ENCODE data around the gene COL11A2. TPM values are rescaled to one million over a fixed set of nuclear protein-coding genes. Genes with fewer than 3 reads are reported as not detected.
"Not testable (repeated sequence)": the region's sequence is repeated elsewhere in the genome, so short reads cannot be mapped to it uniquely, and the experiment has no call there.

The COL11A2 gene
- 1 to 10 TPM in 1 of 2 experiments, under 1 TPM in 1; 0.69 to 1.0 TPM for total RNA-seq

DNA sequence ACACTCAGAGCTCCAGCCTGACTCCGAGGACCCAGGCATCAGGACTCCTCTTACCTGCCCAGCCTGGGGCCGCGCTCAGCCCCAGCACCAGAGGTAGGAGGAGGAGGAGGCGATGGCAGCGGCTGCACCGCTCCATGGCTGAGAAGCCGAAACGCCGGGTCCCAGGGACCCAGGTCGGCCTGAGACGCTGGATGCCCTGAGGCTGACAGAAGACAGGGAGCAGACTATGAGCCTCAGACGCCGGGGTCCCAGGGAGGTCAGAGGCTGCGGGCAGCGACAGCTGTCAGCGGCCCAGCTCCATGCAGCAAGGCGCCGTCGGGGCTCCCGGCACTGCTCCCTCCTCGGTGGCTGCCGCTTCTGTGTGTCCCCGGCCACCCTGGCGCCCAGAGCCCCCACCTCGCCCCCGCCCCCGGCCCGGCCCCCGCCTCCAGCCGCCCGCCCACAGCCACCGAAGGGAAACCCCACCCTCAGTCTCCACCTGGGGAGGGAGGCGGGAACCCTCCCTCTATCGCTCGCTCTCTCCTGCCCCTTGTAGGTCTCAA, at the start of gene COL11A2:
Gene COL11A2, minus strand, starts transcription at position 363 of the 542 bp plus-strand sequence. Its CDS starts 227 bp downstream, at position 136.
- Mint-ChIP-seq H3K27me3 (peaks cover 22% of the 10 kb centered on the region), H3K9me3 (no peaks in the 10 kb centered on the region), H3K27ac (no peak within 1 kb of the TSS), H3K36me3 (peaks cover 26% of the 10 kb centered on the region), H3K4me1 (ENCODE audit: low read depth) (peaks cover 21% of the 10 kb centered on the region), H3K4me3 (peak within 1 kb of the TSS; percentile 45)
- CTCF ChIA-PET = no interaction called here
- POLR2A ChIA-PET = no interaction called here
- intact Hi-C loops (cut with micrococcal nuclease) = no loop called here
- DNase-seq = no peak

DNA sequence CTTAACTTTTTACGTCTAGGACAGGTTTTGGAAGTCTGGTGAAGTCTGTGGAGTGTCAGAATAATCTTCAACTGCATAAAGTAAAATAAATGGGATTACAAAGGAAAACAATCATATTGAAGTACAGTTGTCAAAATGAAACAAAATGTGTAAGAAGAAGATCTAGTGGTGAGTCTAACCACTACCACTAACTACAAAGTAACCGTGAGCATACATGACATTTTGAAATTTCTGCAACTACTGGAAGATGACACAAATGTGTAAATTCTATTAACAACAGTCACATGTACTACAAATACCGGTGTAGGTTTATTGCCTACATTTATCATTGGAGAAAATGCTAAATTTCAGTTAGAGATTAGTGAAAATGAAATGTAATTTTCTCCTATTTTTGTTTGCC, 49.7 kb upstream of the COL11A2 start:
- POLR2A ChIA-PET = no interaction called here
- DNase-seq = no peak
- CTCF ChIA-PET = interaction anchor here (1.7 kb wide), 1 partner anchor 81 kb away, joined by 5 read pairs; no protein-coding TSS in a partner anchor
- peaks cover 7% of the 10 kb centered on the region for H3K27me3 Mint-ChIP-seq
- H3K9me3 Mint-ChIP-seq = no peaks in the 10 kb centered on the region
- peak overlapping the region; percentile 1 for H3K27ac Mint-ChIP-seq
- intact Hi-C loops (cut with micrococcal nuclease) = loop anchor here (1.0 kb wide), 1 partner anchor 37 kb away; no protein-coding TSS in a partner anchor
- H3K4me1 Mint-ChIP-seq (ENCODE audit: low read depth) = peaks cover 9% of the 10 kb centered on the region
- no peak overlapping the region for H3K4me3 Mint-ChIP-seq
- H3K36me3 Mint-ChIP-seq = no peaks in the 10 kb centered on the region

DNA sequence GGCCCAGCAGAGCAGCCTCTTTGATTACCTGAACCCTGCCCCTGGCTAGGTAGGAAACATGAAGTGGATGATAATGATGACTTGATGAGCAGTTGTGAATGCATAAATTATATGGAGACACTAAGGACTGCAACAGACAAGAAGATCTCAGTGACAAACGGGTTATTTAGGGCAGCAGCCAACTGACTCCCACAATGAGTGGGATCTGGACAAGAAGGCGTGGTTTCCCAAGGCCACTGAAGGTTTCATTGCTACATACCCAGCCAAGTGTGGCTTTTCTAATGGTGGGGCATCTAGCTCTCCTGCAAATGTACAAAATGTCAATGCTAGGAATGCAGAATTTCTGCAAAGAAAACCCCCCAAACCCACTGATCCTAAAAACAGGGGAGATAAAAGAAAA, 45.5 kb upstream of the COL11A2 start:
- intact Hi-C loops (cut with micrococcal nuclease) = no loop called here
- H3K36me3 Mint-ChIP-seq = no peaks in the 10 kb centered on the region
- DNase-seq = no peak
- ChIA-PET POLR2A (no interaction called here), CTCF (interaction anchor here (0.6 kb wide), 1 partner anchor 113 kb away, joined by 3 read pairs; no protein-coding TSS in a partner anchor)
- H3K27me3 Mint-ChIP-seq = peaks cover 18% of the 10 kb centered on the region
- H3K9me3 Mint-ChIP-seq = no peaks in the 10 kb centered on the region
- no peak overlapping the region for H3K27ac Mint-ChIP-seq
- peaks cover 9% of the 10 kb centered on the region for H3K4me1 Mint-ChIP-seq (ENCODE audit: low read depth)
- H3K4me3 Mint-ChIP-seq = no peak overlapping the region

DNA sequence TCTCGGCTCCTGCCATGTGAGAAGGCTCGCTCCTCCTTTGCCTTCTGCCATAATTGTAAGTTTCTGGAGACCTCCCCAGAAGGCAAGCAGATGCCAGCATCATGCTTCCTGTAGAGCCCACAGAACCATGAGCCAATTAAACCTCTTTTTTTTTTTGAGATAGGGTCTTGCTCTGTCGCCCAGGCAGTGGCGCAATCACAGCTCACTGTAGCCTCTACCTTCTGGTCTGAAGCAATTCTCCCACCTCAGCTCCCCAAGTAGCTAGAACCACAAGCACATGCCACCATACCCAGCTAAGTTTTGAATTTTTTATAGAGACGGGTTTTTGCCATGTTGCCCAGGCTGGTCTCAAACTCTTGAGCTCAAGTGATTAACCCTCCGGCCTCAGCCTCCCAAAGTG, 44.6 kb upstream of the COL11A2 start:
- Mint-ChIP-seq H3K9me3 (no peaks in the 10 kb centered on the region), H3K27me3 (peaks cover 20% of the 10 kb centered on the region), H3K4me3 (no peak overlapping the region), H3K27ac (no peak overlapping the region), H3K4me1 (ENCODE audit: low read depth) (peaks cover 3% of the 10 kb centered on the region), H3K36me3 (no peaks in the 10 kb centered on the region)
- intact Hi-C loops (cut with micrococcal nuclease) = no loop called here
- POLR2A ChIA-PET = no interaction called here
- DNase-seq = no peak
- CTCF ChIA-PET = interaction anchor here (1.9 kb wide), 1 partner anchor 12 kb away, joined by 6 read pairs; no protein-coding TSS in a partner anchor

DNA sequence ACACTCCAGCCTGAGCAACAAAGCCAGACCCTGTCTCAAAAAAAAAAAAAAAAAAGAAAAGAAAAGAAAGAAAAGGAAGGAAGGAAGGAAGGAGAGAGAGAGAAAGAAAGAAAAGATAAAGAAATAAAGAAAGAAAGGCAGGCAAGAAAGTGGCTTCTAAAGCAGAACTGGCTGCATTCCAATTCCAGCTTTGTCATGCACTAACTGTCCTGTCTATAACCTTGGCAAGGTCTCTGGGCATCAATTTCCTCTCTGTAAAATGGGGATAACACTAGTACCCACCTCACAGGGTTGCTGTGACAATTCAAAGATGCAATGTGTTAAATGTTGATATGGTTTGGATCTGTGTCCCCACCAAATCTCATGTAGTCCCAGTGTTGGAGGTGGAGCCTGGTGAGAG, 44.1 kb upstream of the COL11A2 start:
- intact Hi-C loops (cut with micrococcal nuclease) = no loop called here
- no peak for DNase-seq

DNA sequence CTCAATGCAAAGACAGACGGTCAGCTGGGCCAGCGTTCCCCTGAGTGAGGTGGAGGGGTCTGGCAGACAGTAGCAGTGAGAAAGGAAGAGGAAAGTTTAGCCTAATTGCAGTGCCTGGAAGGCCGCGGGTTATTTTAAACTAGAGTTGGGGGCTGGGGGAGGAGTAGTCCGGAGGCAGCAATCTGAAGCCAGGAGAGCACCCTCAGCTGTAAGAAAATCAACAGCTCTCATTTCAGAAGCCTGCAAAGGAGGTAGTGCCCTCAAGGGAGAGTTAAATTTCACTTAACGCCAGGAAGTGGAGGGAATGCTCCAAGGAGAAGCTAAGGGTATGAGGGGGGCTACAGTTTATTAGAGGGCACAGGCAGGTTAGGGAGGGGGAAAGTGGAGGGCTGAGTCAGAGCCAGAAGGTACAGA, 43.0 kb upstream of the COL11A2 start:
- POLR2A ChIA-PET = no interaction called here
- no peaks in the 10 kb centered on the region for H3K9me3 Mint-ChIP-seq

More for the DNA sequence above, 44.1 kb upstream of the COL11A2 start:
- no peaks in the 10 kb centered on the region for H3K36me3 Mint-ChIP-seq
- H3K27me3 Mint-ChIP-seq = peaks cover 23% of the 10 kb centered on the region
- no peak overlapping the region for H3K4me3 Mint-ChIP-seq
- ChIA-PET CTCF (interaction anchor here (1.9 kb wide), 1 partner anchor 12 kb away, joined by 6 read pairs; no protein-coding TSS in a partner anchor), POLR2A (no interaction called here)
- no peak overlapping the region for H3K27ac Mint-ChIP-seq
- H3K9me3 Mint-ChIP-seq = no peaks in the 10 kb centered on the region
- no peaks in the 10 kb centered on the region for H3K4me1 Mint-ChIP-seq (ENCODE audit: low read depth)

DNA sequence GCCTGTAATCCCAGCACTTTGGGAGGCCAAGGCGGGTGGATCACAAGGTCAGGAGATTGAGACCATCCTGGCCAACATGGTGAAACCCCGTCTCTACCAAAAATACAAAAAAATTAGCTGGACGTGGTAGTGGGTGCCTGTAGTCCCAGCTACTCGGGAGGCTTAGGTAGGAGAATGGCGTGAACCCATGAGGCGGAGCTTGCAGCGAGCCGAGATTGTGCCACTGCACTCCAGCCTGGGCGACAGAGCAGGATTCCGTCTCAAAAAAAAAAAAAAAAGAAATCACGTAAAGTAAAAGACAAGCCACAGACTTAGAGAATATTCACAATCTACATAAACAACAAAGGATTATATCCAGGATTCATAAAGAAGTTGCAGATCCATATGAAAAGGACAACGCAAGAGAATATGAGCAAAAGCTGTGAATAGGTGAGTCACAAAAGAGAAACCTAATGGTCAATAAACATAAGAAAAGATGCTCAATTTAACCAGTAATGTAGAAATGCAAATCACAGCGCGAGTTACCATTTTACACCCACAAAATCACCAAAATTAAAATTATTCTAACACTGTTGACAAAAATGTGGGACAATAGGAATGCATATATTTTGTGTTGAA, 34.3 kb upstream of the COL11A2 start:
- DNase-seq; H3K4me3 Mint-ChIP-seq; H3K27ac Mint-ChIP-seq; H3K36me3 Mint-ChIP-seq; POLR2A ChIA-PET; H3K4me1 Mint-ChIP-seq (ENCODE audit: low read depth); intact Hi-C loops (cut with micrococcal nuclease); H3K9me3 Mint-ChIP-seq: not testable (repeated sequence)
- H3K27me3 Mint-ChIP-seq = peaks cover 32% of the 10 kb centered on the region
- CTCF ChIA-PET = interaction anchor here (2.3 to 2.5 kb wide), 2 partner anchors 22 kb away, joined by 7 to 8 read pairs; no protein-coding TSS in a partner anchor

More for the DNA sequence above, 43.0 kb upstream of the COL11A2 start:
- Mint-ChIP-seq H3K4me3 (no peak overlapping the region), H3K36me3 (no peaks in the 10 kb centered on the region), H3K27ac (no peak overlapping the region), H3K4me1 (ENCODE audit: low read depth) (no peaks in the 10 kb centered on the region), H3K27me3 (peaks cover 23% of the 10 kb centered on the region)
- CTCF ChIA-PET = interaction anchor here (1.9 kb wide), 1 partner anchor 13 kb away, joined by 6 read pairs; no protein-coding TSS in a partner anchor
- DNase-seq = no peak
- intact Hi-C loops (cut with micrococcal nuclease) = no loop called here

DNA sequence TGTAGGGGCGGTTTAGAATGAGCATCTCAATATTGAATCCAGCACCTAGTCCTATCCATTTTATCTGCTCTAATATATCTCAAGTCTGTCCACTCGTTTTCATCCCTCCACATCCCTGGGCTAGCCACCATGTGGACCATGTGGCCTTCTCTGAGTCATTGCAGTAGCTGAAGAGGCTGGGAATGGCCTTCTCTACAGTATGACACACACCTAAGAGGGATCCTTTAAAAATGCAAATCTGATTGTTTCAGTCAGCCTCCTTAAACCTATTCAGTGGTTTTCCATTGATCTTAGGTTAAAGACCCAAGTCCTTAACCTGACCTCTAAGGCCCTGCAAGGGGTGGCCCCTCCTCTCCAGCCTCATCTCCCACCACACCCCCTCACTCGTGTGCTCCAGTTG, 25.4 kb upstream of the COL11A2 start:
- peaks cover under 1% of the 10 kb centered on the region for H3K36me3 Mint-ChIP-seq
- H3K27ac Mint-ChIP-seq = no peak overlapping the region
- ChIA-PET CTCF (no interaction called here), POLR2A (no interaction called here)
- H3K9me3 Mint-ChIP-seq = no peaks in the 10 kb centered on the region
- H3K4me1 Mint-ChIP-seq (ENCODE audit: low read depth) = peaks cover 15% of the 10 kb centered on the region
- DNase-seq = no peak
- no peak overlapping the region for H3K4me3 Mint-ChIP-seq
- H3K27me3 Mint-ChIP-seq = peaks cover 39% of the 10 kb centered on the region
- intact Hi-C loops (cut with micrococcal nuclease) = no loop called here

DNA sequence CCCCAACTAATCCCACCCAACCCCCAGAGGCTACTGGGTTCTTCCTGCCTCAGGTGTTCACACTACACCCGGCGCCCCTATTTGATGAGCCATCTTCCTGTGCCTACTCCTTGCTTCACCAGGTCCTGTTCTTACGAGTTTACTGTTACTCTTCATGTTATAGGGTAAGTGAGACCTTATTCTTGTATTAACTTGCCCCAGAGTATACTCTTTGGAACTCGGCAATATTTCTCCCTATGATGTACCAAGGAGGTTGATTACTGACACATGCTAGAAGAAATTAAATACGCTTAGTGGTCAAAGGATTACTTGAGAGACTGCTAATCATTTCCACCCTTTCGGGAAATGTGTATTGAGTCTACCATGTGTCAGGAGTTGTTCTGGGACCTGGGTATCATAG, 25.0 kb upstream of the COL11A2 start:
- intact Hi-C loops (cut with micrococcal nuclease) = no loop called here
- peaks cover 4% of the 10 kb centered on the region for H3K36me3 Mint-ChIP-seq
- no peaks in the 10 kb centered on the region for H3K9me3 Mint-ChIP-seq
- H3K4me3 Mint-ChIP-seq = no peak overlapping the region
- DNase-seq = peak; percentile 4
- H3K4me1 Mint-ChIP-seq (ENCODE audit: low read depth) = peaks cover 18% of the 10 kb centered on the region
- ChIA-PET POLR2A (no interaction called here), CTCF (no interaction called here)
- H3K27me3 Mint-ChIP-seq = peaks cover 38% of the 10 kb centered on the region
- H3K27ac Mint-ChIP-seq = no peak overlapping the region

DNA sequence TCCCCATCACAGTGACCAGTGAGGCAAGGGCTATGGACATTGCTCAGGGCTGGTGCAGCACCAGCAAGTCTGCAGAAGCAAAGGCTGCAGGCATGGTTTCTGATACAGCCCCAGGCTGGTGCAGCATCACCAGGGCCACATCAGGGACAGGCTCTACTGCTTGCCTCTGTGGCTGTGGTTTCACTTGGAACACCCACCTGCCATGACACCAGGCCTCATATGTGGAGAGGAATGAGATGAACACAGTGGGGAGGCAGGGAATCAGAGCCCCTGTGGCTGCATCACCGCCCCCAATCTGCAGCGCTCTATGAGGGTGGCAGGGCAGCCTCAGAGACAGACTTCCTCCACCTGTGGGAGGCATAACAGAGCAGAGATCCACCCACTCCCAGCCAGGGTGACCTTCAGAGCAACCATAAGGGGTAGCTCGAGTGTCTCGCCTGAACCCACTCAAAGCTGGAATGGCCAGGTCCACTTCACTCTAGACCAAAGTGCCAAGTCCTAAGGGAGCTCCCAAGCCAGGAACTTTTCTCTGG, 23.9 kb upstream of the COL11A2 start:
- no peak overlapping the region for H3K27ac Mint-ChIP-seq
- POLR2A ChIA-PET = no interaction called here
- peak; percentile 9 for DNase-seq
- peaks cover 34% of the 10 kb centered on the region for H3K27me3 Mint-ChIP-seq
- H3K9me3 Mint-ChIP-seq = no peaks in the 10 kb centered on the region
- CTCF ChIA-PET = no interaction called here
- no peak overlapping the region for H3K4me3 Mint-ChIP-seq
- peaks cover 10% of the 10 kb centered on the region for H3K36me3 Mint-ChIP-seq
- intact Hi-C loops (cut with micrococcal nuclease) = no loop called here
- peaks cover 18% of the 10 kb centered on the region for H3K4me1 Mint-ChIP-seq (ENCODE audit: low read depth)

DNA sequence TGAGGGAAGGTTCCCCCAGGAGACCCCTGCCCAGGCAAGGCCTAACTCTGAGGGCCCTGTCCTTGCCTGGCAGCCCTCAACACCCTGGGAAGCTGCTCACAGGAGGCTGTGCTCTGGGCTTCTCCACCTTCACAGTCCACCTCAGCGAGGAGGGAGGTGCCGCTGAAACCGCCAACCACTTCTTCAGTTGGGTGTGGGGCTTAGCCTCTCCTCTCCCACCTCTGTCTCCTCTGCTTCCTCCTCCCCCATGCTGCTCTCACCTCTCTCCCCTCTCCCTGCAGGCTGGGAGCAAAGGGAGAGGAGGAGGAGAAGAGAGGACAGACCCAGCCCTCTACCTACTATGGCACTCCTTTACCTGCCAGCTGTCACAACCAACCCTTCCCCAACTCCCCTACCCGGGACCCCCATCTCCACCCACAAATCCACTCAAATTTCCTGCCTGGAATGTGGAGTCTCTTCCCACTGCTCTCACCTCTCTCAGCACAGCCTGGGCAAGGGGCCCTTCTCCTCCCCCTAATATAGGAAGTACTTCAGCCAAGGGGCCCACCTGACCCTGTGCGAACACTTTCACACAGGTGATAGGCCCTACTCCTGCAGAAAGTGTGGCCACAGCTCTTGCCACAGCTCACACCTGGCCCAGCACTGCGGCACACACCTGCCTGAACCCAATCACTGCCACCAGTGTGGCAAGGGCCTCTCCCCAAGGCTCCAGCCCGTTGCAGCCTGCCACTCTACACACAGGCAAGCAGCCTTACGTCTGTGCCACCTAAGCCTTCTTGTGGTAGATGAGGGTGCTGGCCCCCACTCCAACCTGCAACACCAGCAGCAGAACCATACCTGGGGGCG, 23.2 kb upstream of the COL11A2 start:
- no peaks in the 10 kb centered on the region for H3K9me3 Mint-ChIP-seq
- CTCF ChIA-PET = interaction anchor here (0.6 kb wide), 1 partner anchor 89 kb away, joined by 3 read pairs; no protein-coding TSS in a partner anchor
- peaks cover 18% of the 10 kb centered on the region for H3K4me1 Mint-ChIP-seq (ENCODE audit: low read depth)
- intact Hi-C loops (cut with micrococcal nuclease) = no loop called here
- peaks cover 13% of the 10 kb centered on the region for H3K36me3 Mint-ChIP-seq
- no peak overlapping the region for H3K27ac Mint-ChIP-seq
- peaks cover 33% of the 10 kb centered on the region for H3K27me3 Mint-ChIP-seq
- DNase-seq = peak; percentile 5
- H3K4me3 Mint-ChIP-seq = no peak overlapping the region
- POLR2A ChIA-PET = no interaction called here

DNA sequence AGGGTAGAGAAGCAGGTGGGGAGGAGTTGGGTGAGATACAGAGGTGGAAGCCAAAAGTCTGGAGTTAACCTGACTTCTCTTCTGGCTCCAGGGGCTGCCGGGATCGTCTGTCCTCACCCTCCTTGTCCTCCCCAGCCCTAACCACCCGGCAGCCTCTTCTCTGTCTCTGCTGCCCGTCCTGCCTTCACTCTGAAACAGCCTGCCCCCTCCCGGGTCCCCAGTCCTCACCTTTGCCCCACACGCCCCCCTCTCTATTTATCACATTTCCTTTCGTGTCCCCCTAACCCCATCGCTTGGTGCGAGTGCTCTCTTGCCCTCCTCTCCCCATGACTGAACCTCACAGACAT, 21.7 kb upstream of the COL11A2 start:
- no peak overlapping the region for H3K27ac Mint-ChIP-seq
- ChIA-PET CTCF (no interaction called here), POLR2A (no interaction called here)
- peaks cover 30% of the 10 kb centered on the region for H3K4me1 Mint-ChIP-seq (ENCODE audit: low read depth)
- intact Hi-C loops (cut with micrococcal nuclease) = no loop called here
- no peaks in the 10 kb centered on the region for H3K9me3 Mint-ChIP-seq
- no peak overlapping the region for H3K4me3 Mint-ChIP-seq
- peaks cover 28% of the 10 kb centered on the region for H3K36me3 Mint-ChIP-seq
- peaks cover 31% of the 10 kb centered on the region for H3K27me3 Mint-ChIP-seq
- DNase-seq = no peak
